KMS-11 (cell line): ENCODE data around the gene STIMATE.

Experiments
- H2AFZ ChIP-seq: fragments of 200-600 bp; sonication (generic); 2 replicates; pipeline ENCODE4 v1.6.1; 2016; ENCODE audit warnings: antibody characterized with exemption, mixed run types, low read depth
- H3K27ac ChIP-seq: fragments of 200-600 bp; sonication (generic); 2 replicates; pipeline ENCODE4 v1.6.1; 2016; ENCODE audit warnings: mild to moderate bottlenecking, mixed run types
- H3K27me3 ChIP-seq: fragments of 200-600 bp; sonication (generic); 2 replicates; pipeline ENCODE4 v1.6.1; 2017; ENCODE audit warnings: mild to moderate bottlenecking, low read depth, mixed run types, moderate library complexity; ENCODE audit not compliant: insufficient read depth
- H3K36me3 ChIP-seq: fragments of 200-600 bp; sonication (generic); 2 replicates; pipeline ENCODE4 v1.6.1; 2017; ENCODE audit warnings: mild to moderate bottlenecking, mixed run types; ENCODE audit not compliant: insufficient read depth
- H3K4me1 ChIP-seq: fragments of 200-600 bp; sonication (generic); 2 replicates; pipeline ENCODE4 v1.6.1; 2016; ENCODE audit warnings: mild to moderate bottlenecking, low read depth, mixed run types; ENCODE audit not compliant: poor library complexity, severe bottlenecking
- H3K4me2 ChIP-seq: fragments of 200-600 bp; sonication (generic); 2 replicates; pipeline ENCODE4 v1.7.0; 2016; ENCODE audit warnings: mild to moderate bottlenecking, mixed run types
- H3K4me3 ChIP-seq: fragments of 200-600 bp; sonication (generic); IDR thresholded peaks from 2 replicates; pipeline ENCODE4 v1.6.1; 2017; ENCODE audit warnings: low read depth, low read length, mixed read lengths; ENCODE audit not compliant: insufficient read depth
- H3K79me2 ChIP-seq: fragments of 200-600 bp; sonication (generic); 2 replicates; pipeline ENCODE4 v1.6.1; 2016; ENCODE audit warnings: low read depth, mixed run types; ENCODE audit not compliant: insufficient read depth
- H3K9ac ChIP-seq: fragments of 200-600 bp; sonication (generic); 2 replicates; pipeline ENCODE4 v1.6.1; 2016; ENCODE audit warnings: mild to moderate bottlenecking, mixed run types
- H4K20me1 ChIP-seq: fragments of 200-600 bp; sonication (generic); 2 replicates; pipeline ENCODE4 v1.6.1; 2016; ENCODE audit warnings: mild to moderate bottlenecking, mixed run types; ENCODE audit not compliant: insufficient read depth
- CTCF ChIP-seq: fragments of 200-600 bp; sonication (generic); conservative IDR thresholded peaks from 2 replicates; pipeline ENCODE4 v1.6.1; 2017; ENCODE audit warnings: low read depth, mild to moderate bottlenecking, antibody characterized with exemption, low read length, moderate library complexity, mixed read lengths

Gene STIMATE

GRCh38 chr3:52912885-52913731, 15.8 kb upstream of the STIMATE start:
- no peak for TF ChIP-seq CTCF
- Histone ChIP-seq H3K36me3 (no peaks in the 10 kb centered on the region), H2AFZ (no peak overlapping the region), H3K27ac (no peak overlapping the region), H3K4me3 (no peak overlapping the region), H3K27me3 (no peaks in the 10 kb centered on the region), H3K79me2 (no peaks in the 10 kb centered on the region), H3K4me1 (no peaks in the 10 kb centered on the region), H4K20me1 (no peaks in the 10 kb centered on the region), H3K4me2 (no peak overlapping the region), H3K9ac (no peak overlapping the region)

GRCh38 chr3:52910823-52911222, 13.5 kb upstream of the STIMATE start:
- Histone ChIP-seq H3K79me2 (no peaks in the 10 kb centered on the region), H3K9ac (no peak overlapping the region), H3K4me3 (no peak overlapping the region), H3K4me1 (no peaks in the 10 kb centered on the region), H3K4me2 (no peak overlapping the region), H3K27ac (no peak overlapping the region), H3K27me3 (no peaks in the 10 kb centered on the region), H3K36me3 (no peaks in the 10 kb centered on the region), H4K20me1 (no peaks in the 10 kb centered on the region), H2AFZ (no peak overlapping the region)
- no peak for TF ChIP-seq CTCF

GRCh38 chr3:52907497-52907896, 10.1 kb upstream of the STIMATE start:
- Histone ChIP-seq H3K27ac (no peak overlapping the region), H3K27me3 (no peaks in the 10 kb centered on the region), H3K9ac (no peak overlapping the region), H3K4me1 (no peaks in the 10 kb centered on the region), H4K20me1 (no peaks in the 10 kb centered on the region), H2AFZ (no peak overlapping the region), H3K4me2 (no peak overlapping the region), H3K79me2 (no peaks in the 10 kb centered on the region), H3K4me3 (no peak overlapping the region), H3K36me3 (no peaks in the 10 kb centered on the region)
- no peak for TF ChIP-seq CTCF

- no peak overlapping the region for H3K4me2 ChIP-seq
- H4K20me1 ChIP-seq = no peaks in the 10 kb centered on the region
- TF ChIP-seq CTCF = no peak
- no peaks in the 10 kb centered on the region for H3K27me3 ChIP-seq
- no peaks in the 10 kb centered on the region for H3K4me1 ChIP-seq
- H3K27ac ChIP-seq = no peak overlapping the region
- no peak overlapping the region for H3K9ac ChIP-seq
- H3K79me2 ChIP-seq = no peaks in the 10 kb centered on the region
- no peak overlapping the region for H2AFZ ChIP-seq
- no peaks in the 10 kb centered on the region for H3K36me3 ChIP-seq
- H3K4me3 ChIP-seq = no peak overlapping the region
Observed at GRCh38 chr3:52904552-52904951, 7.2 kb upstream of the STIMATE start.
